ENCODE results near the gene SEMA3E.

Gene SEMA3E

GRCh38 chr7:83469076-83469475 is 179.9 kb downstream of the SEMA3E start:
- Histone ChIP-seq H3K4me2 (ENCODE audit: low read depth, low read length, poor library complexity, severe bottlenecking) (no peak overlapping the region), H3K27ac (ENCODE audit: low read depth, low read length) (no peak overlapping the region), H3K36me3 (ENCODE audit: low read length) (no peaks in the 10 kb centered on the region)

GRCh38 chr7:83468251-83468739 is 180.6 kb downstream of the SEMA3E start:
- no peak for TF ChIP-seq CTCF (IDR thresholded peaks at IDR 0.05; ENCODE audit: insufficient read depth, low read length, poor library complexity, severe bottlenecking)
- no peak for TF ChIP-seq EZH2phosphoT487 (conservative IDR thresholded peaks at IDR 0.05; ENCODE audit: low read length)
- Histone ChIP-seq H3K36me3 (ENCODE audit: low read length) (no peaks in the 10 kb centered on the region), H3F3A (ENCODE audit: insufficient read depth) (no peaks in the 10 kb centered on the region), H2AFZ (ENCODE audit: low read depth, low read length, severe bottlenecking) (no peak overlapping the region), H3K9me3 (ENCODE audit: insufficient read depth, low read length) (no peaks in the 10 kb centered on the region), H3K27me3 (ENCODE audit: low read length) (peaks cover 4% of the 10 kb centered on the region; the same call in 1 of the 2 replicates), H3K27ac (ENCODE audit: low read depth, low read length) (no peak overlapping the region), H3K79me2 (ENCODE audit: insufficient read depth, low read length) (no peaks in the 10 kb centered on the region), H3K4me3 (ENCODE audit: insufficient read depth, low read length, poor library complexity, severe bottlenecking) (no peak overlapping the region), H3K4me2 (ENCODE audit: low read depth, low read length, poor library complexity, severe bottlenecking) (no peak overlapping the region), H4K20me1 (ENCODE audit: low read depth, low read length) (no peaks in the 10 kb centered on the region), H3K9ac (ENCODE audit: low read length) (no peak overlapping the region), H3K9me2 (replicated peaks; ENCODE audit: insufficient read depth, low read length) (no peaks in the 10 kb centered on the region)

More at GRCh38 chr7:83469076-83469475, 179.9 kb downstream of the SEMA3E start:
- Histone ChIP-seq H3F3A (ENCODE audit: insufficient read depth) (no peaks in the 10 kb centered on the region), H4K20me1 (ENCODE audit: low read depth, low read length) (no peaks in the 10 kb centered on the region), H3K79me2 (ENCODE audit: insufficient read depth, low read length) (no peaks in the 10 kb centered on the region), H3K9ac (ENCODE audit: low read length) (no peak overlapping the region), H2AFZ (ENCODE audit: low read depth, low read length, severe bottlenecking) (no peak overlapping the region), H3K27me3 (ENCODE audit: low read length) (peaks cover 4% of the 10 kb centered on the region; the same call in 1 of the 2 replicates), H3K9me3 (ENCODE audit: insufficient read depth, low read length) (no peaks in the 10 kb centered on the region), H3K4me3 (ENCODE audit: insufficient read depth, low read length, poor library complexity, severe bottlenecking) (no peak overlapping the region), H3K9me2 (replicated peaks; ENCODE audit: insufficient read depth, low read length) (no peaks in the 10 kb centered on the region)
- TF ChIP-seq EZH2phosphoT487 (conservative IDR thresholded peaks at IDR 0.05; ENCODE audit: low read length) = no peak
- no peak for TF ChIP-seq CTCF (IDR thresholded peaks at IDR 0.05; ENCODE audit: insufficient read depth, low read length, poor library complexity, severe bottlenecking)

GRCh38 chr7:83467493-83467892 is 181.4 kb downstream of the SEMA3E start:
- Histone ChIP-seq H3K27ac (ENCODE audit: low read depth, low read length) (no peak overlapping the region), H3K4me2 (ENCODE audit: low read depth, low read length, poor library complexity, severe bottlenecking) (no peak overlapping the region), H3K36me3 (ENCODE audit: low read length) (no peaks in the 10 kb centered on the region), H3F3A (ENCODE audit: insufficient read depth) (no peaks in the 10 kb centered on the region), H2AFZ (ENCODE audit: low read depth, low read length, severe bottlenecking) (no peak overlapping the region), H3K9me2 (replicated peaks; ENCODE audit: insufficient read depth, low read length) (no peaks in the 10 kb centered on the region), H4K20me1 (ENCODE audit: low read depth, low read length) (no peaks in the 10 kb centered on the region), H3K9ac (ENCODE audit: low read length) (no peak overlapping the region), H3K27me3 (ENCODE audit: low read length) (peaks cover 4% of the 10 kb centered on the region; the same call in 1 of the 2 replicates), H3K9me3 (ENCODE audit: insufficient read depth, low read length) (no peaks in the 10 kb centered on the region), H3K79me2 (ENCODE audit: insufficient read depth, low read length) (no peaks in the 10 kb centered on the region), H3K4me3 (ENCODE audit: insufficient read depth, low read length, poor library complexity, severe bottlenecking) (no peak overlapping the region)
- TF ChIP-seq EZH2phosphoT487 (conservative IDR thresholded peaks at IDR 0.05; ENCODE audit: low read length) (no peak), CTCF (IDR thresholded peaks at IDR 0.05; ENCODE audit: insufficient read depth, low read length, poor library complexity, severe bottlenecking) (no peak)
